PC-9 (cell line): ENCODE data around the gene GPR160.

ENCODE experiments used
- EZH2 ChIP-seq: fragments of 200-600 bp; sonication (generic); IDR thresholded peaks from 2 replicates; pipeline ENCODE4 v1.8.0; 2017; ENCODE audit warnings: antibody characterized with exemption, low read depth
- TF ChIP-seq, protein P1 (sequence below): fragments of 200-600 bp; sonication (generic); conservative IDR thresholded peaks from 2 replicates; pipeline ENCODE4 v1.6.1; 2017; ENCODE audit warnings: mixed run types, antibody characterized with exemption, mild to moderate bottlenecking, moderate library complexity

DNA sequence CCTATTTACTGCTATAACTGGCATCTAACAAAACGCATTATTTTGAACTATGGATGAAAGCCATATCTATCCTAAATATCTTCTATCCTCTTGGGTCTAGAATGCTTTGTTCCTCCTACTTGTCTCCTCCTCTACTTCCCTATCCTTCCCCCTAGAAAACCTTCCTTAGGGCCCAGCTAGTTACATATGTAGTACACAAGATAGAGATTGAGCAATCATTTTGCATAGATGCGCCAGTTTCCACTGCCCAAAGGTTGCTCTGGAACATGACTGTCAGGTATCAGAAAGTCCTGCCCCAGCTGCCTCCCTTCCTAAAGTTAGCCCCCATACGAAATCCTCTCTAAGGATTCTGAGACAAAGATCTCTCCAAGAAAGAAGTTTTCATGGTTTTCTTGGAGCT is 55.1 kb downstream of the GPR160 start:
- TF ChIP-seq, protein P1, sequence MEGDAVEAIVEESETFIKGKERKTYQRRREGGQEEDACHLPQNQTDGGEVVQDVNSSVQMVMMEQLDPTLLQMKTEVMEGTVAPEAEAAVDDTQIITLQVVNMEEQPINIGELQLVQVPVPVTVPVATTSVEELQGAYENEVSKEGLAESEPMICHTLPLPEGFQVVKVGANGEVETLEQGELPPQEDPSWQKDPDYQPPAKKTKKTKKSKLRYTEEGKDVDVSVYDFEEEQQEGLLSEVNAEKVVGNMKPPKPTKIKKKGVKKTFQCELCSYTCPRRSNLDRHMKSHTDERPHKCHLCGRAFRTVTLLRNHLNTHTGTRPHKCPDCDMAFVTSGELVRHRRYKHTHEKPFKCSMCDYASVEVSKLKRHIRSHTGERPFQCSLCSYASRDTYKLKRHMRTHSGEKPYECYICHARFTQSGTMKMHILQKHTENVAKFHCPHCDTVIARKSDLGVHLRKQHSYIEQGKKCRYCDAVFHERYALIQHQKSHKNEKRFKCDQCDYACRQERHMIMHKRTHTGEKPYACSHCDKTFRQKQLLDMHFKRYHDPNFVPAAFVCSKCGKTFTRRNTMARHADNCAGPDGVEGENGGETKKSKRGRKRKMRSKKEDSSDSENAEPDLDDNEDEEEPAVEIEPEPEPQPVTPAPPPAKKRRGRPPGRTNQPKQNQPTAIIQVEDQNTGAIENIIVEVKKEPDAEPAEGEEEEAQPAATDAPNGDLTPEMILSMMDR: no peak
- TF ChIP-seq EZH2: no peak
